NOMO-1 treated with DMSO at 0.1 percent for 48 hours (cell line): ENCODE measurements around the gene SLAMF7.
"Not testable (repeated sequence)": the region's sequence is repeated elsewhere in the genome, so short reads cannot be mapped to it uniquely, and the experiment has no call there.

Source experiments
- DNase-seq: peaks from one replicate; lab custom pipeline; 2025; ENCODE audit not compliant: unreplicated experiment; lab: John Stamatoyannopoulos, UW

Gene SLAMF7

GRCh38 chr1:160772331-160772730, 33.3 kb downstream of the SLAMF7 start:
- DNase-seq: no peak

- no peak for DNase-seq
Observed at GRCh38 chr1:160773093-160773492, 34.0 kb downstream of the SLAMF7 start.

- DNase-seq: no peak
Observed at GRCh38 chr1:160774886-160775719, 36.1 kb downstream of the SLAMF7 start.

- no peak for DNase-seq
Observed at GRCh38 chr1:160776178-160776577, 37.1 kb downstream of the SLAMF7 start.

GRCh38 chr1:160777486-160778089, 38.5 kb downstream of the SLAMF7 start:
- DNase-seq: peak; percentile 31

- no peak for DNase-seq
Observed at GRCh38 chr1:160778976-160779375, 39.9 kb downstream of the SLAMF7 start.

GRCh38 chr1:160779626-160780397, 40.8 kb downstream of the SLAMF7 start:
- DNase-seq: no peak

GRCh38 chr1:160780398-160780755, 41.3 kb downstream of the SLAMF7 start:
- DNase-seq: no peak

- DNase-seq: no peak
Observed at GRCh38 chr1:160781186-160781766, 42.2 kb downstream of the SLAMF7 start.

GRCh38 chr1:160781914-160782689, 43.1 kb downstream of the SLAMF7 start:
- peak; percentile 85 for DNase-seq

- DNase-seq: not testable (repeated sequence)
Observed at GRCh38 chr1:160782988-160783765, 44.1 kb downstream of the SLAMF7 start.

- no peak for DNase-seq
Observed at GRCh38 chr1:160789051-160789701, 50.1 kb downstream of the SLAMF7 start.

- peak; percentile 64 for DNase-seq
Observed at GRCh38 chr1:160789702-160790611, 50.9 kb downstream of the SLAMF7 start.

GRCh38 chr1:160794376-160794775, 55.3 kb downstream of the SLAMF7 start:
- DNase-seq: no peak

- DNase-seq: peak; percentile 81
Observed at GRCh38 chr1:160795951-160796383, 56.9 kb downstream of the SLAMF7 start, which contains the start of gene LY9. Gene LY9, plus strand, starts transcription at chr1:160796174. Its CDS starts 14 bp downstream, at chr1:160796188.

- DNase-seq: no peak
Observed at GRCh38 chr1:160797271-160797709, 58.2 kb downstream of the SLAMF7 start.

- DNase-seq: no peak
Observed at GRCh38 chr1:160797861-160798273, 58.8 kb downstream of the SLAMF7 start.

GRCh38 chr1:160798439-160798838, 59.4 kb downstream of the SLAMF7 start:
- DNase-seq: no peak
